Spleen (tissue), 11 donors: ENCODE measurements around the gene CDK5R1. TPM values are rescaled to one million over a fixed set of nuclear protein-coding genes. Genes with fewer than 3 reads are reported as not detected.

Source experiments
- DNase-seq: peaks from one replicate; pipeline ENCODE4 v3.0.0-alpha.2; 2020
- H3K27ac ChIP-seq, 8 donors: fragments of 200-600 bp; sonication (generic) in 7 of 8; 1 replicate in 4 of 8; 2 replicates in 4 of 8; pipeline versions ENCODE4 v1.5.0 to v1.8.0; 2016 to 2021; ENCODE audit warnings: inconsistent platforms in 4 of 8, mild to moderate bottlenecking in 4 of 8, moderate library complexity in 1 of 8
- H3K27me3 ChIP-seq, 7 donors: fragments of 200-600 bp; sonication (generic) in 6 of 7; replicated peaks in 1 of 7; 1 replicate in 4 of 7; 2 replicates in 3 of 7; pipeline versions ENCODE4 v1.5.0 to v1.8.0; 2016 to 2021; ENCODE audit warnings: inconsistent platforms in 3 of 7, mild to moderate bottlenecking in 1 of 7
- H3K36me3 ChIP-seq, 6 donors: fragments of 200-600 bp; sonication (generic) in 5 of 6; 1 replicate in 4 of 6; 2 replicates in 2 of 6; pipeline versions ENCODE4 v1.5.0 to v1.8.0; 2016 to 2021; ENCODE audit warnings: inconsistent platforms in 2 of 6
- H3K4me1 ChIP-seq, 6 donors: fragments of 200-600 bp; sonication (generic) in 5 of 6; 1 replicate in 3 of 6; 2 replicates in 3 of 6; pipeline versions ENCODE4 v1.5.0 to v1.8.0; 2016 to 2021; ENCODE audit warnings: inconsistent platforms in 3 of 6
- H3K4me3 ChIP-seq, 8 donors: fragments of 200-600 bp; sonication (generic) in 7 of 8; 1 replicate in 4 of 8; 2 replicates in 4 of 8; pipeline versions ENCODE4 v1.5.0 to v1.8.0; 2016 to 2021; ENCODE audit warnings: inconsistent platforms in 4 of 8, mild to moderate bottlenecking in 4 of 8, moderate library complexity in 2 of 8
- H3K9me3 ChIP-seq, 8 donors: fragments of 200-600 bp; sonication (generic) in 7 of 8; 1 replicate in 4 of 8; 2 replicates in 4 of 8; pipeline versions ENCODE4 v1.5.0 to v1.8.0; 2016 to 2021; ENCODE audit warnings: inconsistent platforms in 4 of 8
- CTCF ChIP-seq, 11 experiments: fragments of 200-600 bp in 7 of 11; fragments of 450-650 bp in 4 of 11; sonication (generic) in 4 of 11; IDR thresholded peaks in 8 of 11; conservative IDR thresholded peaks in 3 of 11; 1 replicate in 7 of 11; 2 replicates in 4 of 11; pipeline versions ENCODE4 v1.4.0 to v1.8.0; 2016 to 2021; ENCODE audit warnings: antibody characterized with exemption in 11 of 11, inconsistent platforms in 4 of 11, mild to moderate bottlenecking in 1 of 11
- POLR2A ChIP-seq, 3 donors: fragments of 450-650 bp; IDR thresholded peaks; one replicate each; pipeline ENCODE4 v1.5.1; 2017; ENCODE audit warnings: antibody characterized with exemption in 3 of 3, mild to moderate bottlenecking in 1 of 3
- POLR2AphosphoS5 ChIP-seq, 3 donors: sonication (generic); formaldehyde crosslinking; IDR thresholded peaks; one replicate each; pipeline ENCODE4 v1.5.1; 2017; ENCODE audit warnings: antibody characterized with exemption in 3 of 3
- WGBS, 5 donors: extraction: QIAGEN DNeasy Blood & Tissue Kit in 3 of 5; methylation state at CpG; one replicate each; pipeline versions ENCODE4 v1.1.5 to v1.1.7; 2013 to 2018; 5-methylcytosine and 5-hydroxymethylcytosine counted together
- intact Hi-C: fragments of 100-400 bp; cut with DNase I; formaldehyde crosslinking; loops from one replicate; pipeline ENCODE4 v1.15.0; 2023; ENCODE audit warnings: low total_unique reads
- polyA plus RNA-seq, 3 donors: library from polyadenylated mRNA; stranded (reverse); fragments of 200-250 nt; gene quantifications; one replicate each; pipeline ENCODE4 v1.2.1, GENCODE V29; 2013
- total RNA-seq, 7 donors: library from RNA; depleted of rRNA in 3 of 7; stranded (reverse); fragments of >200 nt in 3 of 7; fragmentation: NEBNext Ultra II Directional in 4 of 7; extraction: Animal tissue kit (Norgen Biotek cat#: 25700) in 4 of 7; gene quantifications; one replicate each; pipeline versions ENCODE4 v1.1.0 to v1.2.1, GENCODE V29; 2016 to 2021
- donor health status: healthy with polysubstance abuse.
- donor health status: DM: no; HTN: no; CAD: no; lungs with moderate emphysema.
- donor health status: DM: no; HTN: no; CAD: no.
- donor health status: Bipolar disorder and iron deficiency.
- donor health status: healthy.
- donor health status: DM: no; HTN: no; CAD: no.
- donor health status: DM: yes; HTN: yes; CAD: no.

CDK5R1 gene
- total and polyA plus RNA-seq, 10 donors: 13.0 to 28.2 (median 20.2) TPM

GRCh38 chr17:32517982-32518381 lies 31.2 kb downstream of the CDK5R1 start:
- intact Hi-C loops: no loop called here
- no peak for TF ChIP-seq CTCF (IDR thresholded peaks at IDR 0.05 in 8 of 11, conservative IDR thresholded peaks at IDR 0.05 in 3 of 11)
- no peak for TF ChIP-seq POLR2A (IDR thresholded peaks at IDR 0.05)
- no peak for TF ChIP-seq POLR2AphosphoS5 (IDR thresholded peaks at IDR 0.05)
- no peaks in the 10 kb centered on the region for H3K36me3 ChIP-seq
- H3K4me1 ChIP-seq: peaks cover 22 to 86% (median 59%) of the 10 kb centered on the region in 6 donors
- no peaks in the 10 kb centered on the region for H3K9me3 ChIP-seq
- H3K27me3 ChIP-seq: peaks cover 0 to 24% (median 0%) of the 10 kb centered on the region in 7 donors
- H3K4me3 ChIP-seq: no peak overlapping the region
- 90 to 97% (median 92%) methylated on average over 5 to 7 of the region's 7 CpGs for WGBS, 5 donors
- H3K27ac ChIP-seq: peak overlapping the region in 5 of 8 donors; percentile 44 to 85 (median 81)
- no peak for DNase-seq

GRCh38 chr17:32518646-32519227 lies 31.9 kb downstream of the CDK5R1 start:
- Histone ChIP-seq H3K36me3 (no peaks in the 10 kb centered on the region), H3K4me3 (peak overlapping the region; percentile 7 to 71 (median 39)), H3K27ac (peak overlapping the region in 7 of 8 donors; percentile 16 to 85 (median 81)), H3K9me3 (no peaks in the 10 kb centered on the region), H3K27me3 (peaks cover 0 to 24% (median 0%) of the 10 kb centered on the region in 7 donors), H3K4me1 (peaks cover 22 to 94% (median 60%) of the 10 kb centered on the region in 6 donors)
- DNase-seq: no peak
- WGBS, 5 donors: 32 to 41% (median 39%) methylated on average over 30 to 31 of the region's 31 CpGs
- intact Hi-C loops: no loop called here
- TF ChIP-seq POLR2AphosphoS5 (IDR thresholded peaks at IDR 0.05): no peak
- no peak for TF ChIP-seq CTCF (IDR thresholded peaks at IDR 0.05 in 8 of 11, conservative IDR thresholded peaks at IDR 0.05 in 3 of 11)
- TF ChIP-seq POLR2A (IDR thresholded peaks at IDR 0.05): no peak

GRCh38 chr17:32519228-32520103 lies 32.7 kb downstream of the CDK5R1 start:
- 1% methylated on average over 39 to 61 of the region's 61 CpGs for WGBS, 5 donors
- TF ChIP-seq CTCF (IDR thresholded peaks at IDR 0.05 in 8 of 11, conservative IDR thresholded peaks at IDR 0.05 in 3 of 11) (no peak), POLR2AphosphoS5 (IDR thresholded peaks at IDR 0.05) (peak in 1 of 3 donors; percentile 47)
- H3K36me3 ChIP-seq: no peaks in the 10 kb centered on the region
- peaks cover 0 to 24% (median 0%) of the 10 kb centered on the region in 7 donors for H3K27me3 ChIP-seq
- intact Hi-C loops: no loop called here
- H3K9me3 ChIP-seq: no peaks in the 10 kb centered on the region
- H3K4me3 ChIP-seq: peak overlapping the region; percentile 7 to 71 (median 39)
- H3K27ac ChIP-seq: peak overlapping the region; percentile 44 to 85 (median 76)
- DNase-seq: peak; percentile 94
- peaks cover 22 to 100% (median 64%) of the 10 kb centered on the region in 6 donors for H3K4me1 ChIP-seq
